PC-3 (cell line): ENCODE results near the gene KIR3DL2. TPM values are rescaled to one million over a fixed set of nuclear protein-coding genes. Genes with fewer than 3 reads are reported as not detected.
"Not testable (repeated sequence)": the region's sequence is repeated elsewhere in the genome, so short reads cannot be mapped to it uniquely, and the experiment has no call there.

Source experiments
- ATAC-seq: fragments of 200-7000 bp; cut with Tn5 transposase; 2 replicates; pipeline ENCODE4 v1.9.1; 2020; ENCODE audit warnings: mild to moderate bottlenecking, moderate library complexity
- BruUV-seq: library from RNA; stranded (reverse); fragments of 400-500 nt; replicated peaks from 2 replicates; lab custom pipeline; 2021; lab: Mats Ljungman, UMichigan
- CTCF ChIA-PET: fragments of 300-600 bp; sonication (Branson Sonifier 250); formaldehyde crosslinking; loops from one replicate; lab custom pipeline; 2022; ENCODE audit warnings: antibody characterized with exemption; lab: Charles Lee
- POLR2A ChIA-PET: fragments of 300-600 bp; sonication (Branson Sonifier 250); formaldehyde crosslinking; loops from one replicate; lab custom pipeline; 2022; ENCODE audit warnings: antibody characterized with exemption; ENCODE audit not compliant: unreplicated experiment; lab: Charles Lee
- DNase-seq: peaks from one replicate; pipeline ENCODE4 v3.0.0-alpha.2; 2015
- H2AFZ ChIP-seq: fragments of 300-600 bp; sonication (generic); 2 replicates; pipeline ENCODE4 v1.6.0; 2016; ENCODE audit warnings: antibody characterized with exemption, low read length
- H3F3A ChIP-seq: fragments of 300-600 bp; sonication (generic); one replicate; pipeline ENCODE4 v1.6.0; 2017; ENCODE audit warnings: antibody characterized with exemption, low read length, control low read depth, mild to moderate bottlenecking; ENCODE audit not compliant: unreplicated experiment
- H3K27ac ChIP-seq: fragments of 300-600 bp; sonication (generic); 2 replicates; pipeline ENCODE4 v1.5.1; 2016; ENCODE audit warnings: mild to moderate bottlenecking, low read length
- H3K27me3 ChIP-seq: fragments of 300-600 bp; sonication (generic); 2 replicates; pipeline ENCODE4 v1.6.1; 2016; ENCODE audit warnings: low read length, mixed read lengths
- H3K36me3 ChIP-seq: fragments of 300-600 bp; sonication (generic); 2 replicates; pipeline ENCODE4 v1.6.1; 2016; ENCODE audit warnings: low read depth, mixed run types, low read length, mixed read lengths
- H3K4me1 ChIP-seq: fragments of 300-600 bp; sonication (generic); 2 replicates; pipeline ENCODE4 v1.5.1; 2016; ENCODE audit warnings: low read length; ENCODE audit not compliant: insufficient read depth
- H3K4me2 ChIP-seq: fragments of 300-600 bp; sonication (generic); 2 replicates; pipeline ENCODE4 v1.6.0; 2016; ENCODE audit warnings: low read length
- H3K4me3 ChIP-seq: fragments of 300-600 bp; sonication (generic); 2 replicates; pipeline ENCODE4 v1.5.1; 2016; ENCODE audit warnings: mild to moderate bottlenecking, low read length, mixed read lengths
- H3K79me2 ChIP-seq: fragments of 300-600 bp; sonication (generic); 2 replicates; pipeline ENCODE4 v1.6.1; 2017; ENCODE audit warnings: low read length, mixed read lengths
- H3K9ac ChIP-seq: fragments of 300-600 bp; sonication (generic); 2 replicates; pipeline ENCODE4 v1.6.0; 2016; ENCODE audit warnings: mild to moderate bottlenecking, low read length
- H3K9me2 ChIP-seq: fragments of 300-600 bp; sonication (generic); replicated peaks from 2 replicates; pipeline ENCODE4 v1.6.1; 2016; ENCODE audit warnings: mixed run types, low read length, mixed read lengths
- H3K9me3 ChIP-seq: fragments of 300-600 bp; sonication (generic); 2 replicates; pipeline ENCODE4 v1.6.1; 2016; ENCODE audit warnings: low read length, mixed read lengths
- H4K20me1 ChIP-seq: fragments of 300-600 bp; sonication (generic); 2 replicates; pipeline ENCODE4 v1.6.1; 2016; ENCODE audit warnings: low read length, mixed read lengths
- EZH2 ChIP-seq: fragments of 300-600 bp; sonication (generic); IDR thresholded peaks from one replicate; pipeline ENCODE4 v1.6.1; 2017; ENCODE audit warnings: antibody characterized with exemption, mild to moderate bottlenecking, low read length; ENCODE audit not compliant: unreplicated experiment
- EZH2phosphoT487 ChIP-seq: fragments of 300-600 bp; sonication (generic); IDR thresholded peaks from 2 replicates; pipeline ENCODE4 v1.6.1; 2018; ENCODE audit warnings: mild to moderate bottlenecking, antibody characterized with exemption, low read length, borderline replicate concordance
- intact Hi-C: fragments of 100-400 bp; cut with micrococcal nuclease; formaldehyde crosslinking; loops from 2 replicates; pipeline ENCODE4 v1.9.0; 2023
- total RNA-seq: library from RNA; depleted of rRNA; stranded (reverse); fragments of >200 nt; gene quantifications from 2 replicates; pipeline ENCODE4 v1.2.3, GENCODE V29; 2014
- TF ChIP-seq, protein P1 (sequence below): fragments of 300-600 bp; sonication (generic); conservative IDR thresholded peaks from 2 replicates; pipeline ENCODE4 v1.5.1; 2017; ENCODE audit warnings: antibody characterized with exemption, low read depth, mild to moderate bottlenecking, low read length

KIR3DL2 gene
- total RNA-seq, 1 experiment from 2014 or later, result not detected

DNA sequence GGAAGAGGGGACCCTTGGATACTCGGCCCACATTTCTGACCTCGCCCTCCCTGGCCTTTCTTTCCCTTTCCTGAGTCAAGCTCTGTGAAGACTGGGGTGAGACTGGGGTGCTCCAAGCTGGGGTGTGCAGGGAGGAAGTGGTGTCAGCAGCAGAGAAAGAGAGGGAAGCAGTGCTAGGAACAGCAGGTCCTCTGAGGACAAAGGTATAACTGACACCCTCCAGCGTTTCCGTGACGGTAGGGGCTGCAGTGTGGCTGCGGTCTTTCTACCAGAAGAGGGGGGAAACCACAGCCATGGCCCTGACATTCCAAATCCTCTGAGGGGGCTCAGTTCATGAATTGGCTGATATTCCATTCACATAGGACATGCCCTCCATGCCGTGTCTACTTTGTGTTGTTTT lies 1.1 kb downstream of the KIR3DL2 start:
- POLR2A ChIA-PET, result no interaction called here

DNA sequence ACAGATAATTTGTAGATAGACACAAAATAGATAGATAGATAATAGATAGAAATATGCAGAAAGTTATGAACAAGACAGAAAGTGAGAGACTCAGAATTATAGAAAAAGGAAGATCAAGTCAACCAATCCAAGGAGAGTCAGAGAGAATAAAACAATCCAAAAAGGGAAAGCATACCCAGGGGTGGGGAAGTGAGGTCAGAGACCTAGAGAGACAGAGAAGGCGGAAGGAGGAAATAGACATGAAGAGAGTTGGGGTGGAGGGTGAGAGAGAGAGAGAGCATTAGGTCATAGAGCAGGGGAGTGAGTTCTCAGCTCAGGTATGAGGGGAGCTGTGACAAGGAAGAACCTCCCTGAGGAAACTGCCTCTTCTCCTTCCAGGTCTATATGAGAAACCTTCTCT lies 5.0 kb downstream of the KIR3DL2 start:
- H3K4me1 ChIP-seq, DNase-seq, H3F3A ChIP-seq, CTCF ChIA-PET, H3K9me2 ChIP-seq, H2AFZ ChIP-seq, H3K9me3 ChIP-seq, H3K9ac ChIP-seq, H3K27ac ChIP-seq, H3K4me2 ChIP-seq, BruUV-seq, ATAC-seq, H3K36me3 ChIP-seq, H4K20me1 ChIP-seq, H3K4me3 ChIP-seq, intact Hi-C loops, H3K79me2 ChIP-seq: not testable (repeated sequence)
- H3K27me3 ChIP-seq, result peaks cover 25% of the 10 kb centered on the region
- POLR2A ChIA-PET, result interaction anchor here (0.7 kb wide), 1 partner anchor 444 kb away, joined by 9 read pairs; no protein-coding TSS in a partner anchor

More for the DNA sequence above, 1.1 kb downstream of the KIR3DL2 start:
- Histone ChIP-seq H3K36me3 (no peaks in the 10 kb centered on the region), H2AFZ (no peak overlapping the region), H3K4me3 (no peak overlapping the region), H4K20me1 (no peaks in the 10 kb centered on the region), H3K79me2 (no peaks in the 10 kb centered on the region), H3K27ac (no peak overlapping the region), H3K4me2 (no peak overlapping the region), H3K9me3 (no peaks in the 10 kb centered on the region), H3K9me2 (no peaks in the 10 kb centered on the region), H3K9ac (no peak overlapping the region), H3K27me3 (peaks cover 40% of the 10 kb centered on the region), H3K4me1 (no peaks in the 10 kb centered on the region), H3F3A (no peaks in the 10 kb centered on the region)
- DNase-seq, result no peak
- TF ChIP-seq EZH2phosphoT487 (no peak), EZH2 (no peak)
- TF ChIP-seq, protein P1, sequence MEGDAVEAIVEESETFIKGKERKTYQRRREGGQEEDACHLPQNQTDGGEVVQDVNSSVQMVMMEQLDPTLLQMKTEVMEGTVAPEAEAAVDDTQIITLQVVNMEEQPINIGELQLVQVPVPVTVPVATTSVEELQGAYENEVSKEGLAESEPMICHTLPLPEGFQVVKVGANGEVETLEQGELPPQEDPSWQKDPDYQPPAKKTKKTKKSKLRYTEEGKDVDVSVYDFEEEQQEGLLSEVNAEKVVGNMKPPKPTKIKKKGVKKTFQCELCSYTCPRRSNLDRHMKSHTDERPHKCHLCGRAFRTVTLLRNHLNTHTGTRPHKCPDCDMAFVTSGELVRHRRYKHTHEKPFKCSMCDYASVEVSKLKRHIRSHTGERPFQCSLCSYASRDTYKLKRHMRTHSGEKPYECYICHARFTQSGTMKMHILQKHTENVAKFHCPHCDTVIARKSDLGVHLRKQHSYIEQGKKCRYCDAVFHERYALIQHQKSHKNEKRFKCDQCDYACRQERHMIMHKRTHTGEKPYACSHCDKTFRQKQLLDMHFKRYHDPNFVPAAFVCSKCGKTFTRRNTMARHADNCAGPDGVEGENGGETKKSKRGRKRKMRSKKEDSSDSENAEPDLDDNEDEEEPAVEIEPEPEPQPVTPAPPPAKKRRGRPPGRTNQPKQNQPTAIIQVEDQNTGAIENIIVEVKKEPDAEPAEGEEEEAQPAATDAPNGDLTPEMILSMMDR, result no peak
- no TSS peak for BruUV-seq
- intact Hi-C loops, result no loop called here
- no peak for ATAC-seq
- CTCF ChIA-PET, result no interaction called here

GRCh38 chr19:54858476-54858875 lies 8.2 kb downstream of the KIR3DL2 start:
- H3K79me2 ChIP-seq, H4K20me1 ChIP-seq, H3F3A ChIP-seq, intact Hi-C loops, H3K4me3 ChIP-seq, H3K27ac ChIP-seq, H3K9me3 ChIP-seq, ATAC-seq, H3K36me3 ChIP-seq, H3K9me2 ChIP-seq, CTCF ChIA-PET, BruUV-seq, H3K4me2 ChIP-seq, DNase-seq, POLR2A ChIA-PET, H3K4me1 ChIP-seq, H3K9ac ChIP-seq, H2AFZ ChIP-seq: not testable (repeated sequence)
- peaks cover 25% of the 10 kb centered on the region for H3K27me3 ChIP-seq

DNA sequence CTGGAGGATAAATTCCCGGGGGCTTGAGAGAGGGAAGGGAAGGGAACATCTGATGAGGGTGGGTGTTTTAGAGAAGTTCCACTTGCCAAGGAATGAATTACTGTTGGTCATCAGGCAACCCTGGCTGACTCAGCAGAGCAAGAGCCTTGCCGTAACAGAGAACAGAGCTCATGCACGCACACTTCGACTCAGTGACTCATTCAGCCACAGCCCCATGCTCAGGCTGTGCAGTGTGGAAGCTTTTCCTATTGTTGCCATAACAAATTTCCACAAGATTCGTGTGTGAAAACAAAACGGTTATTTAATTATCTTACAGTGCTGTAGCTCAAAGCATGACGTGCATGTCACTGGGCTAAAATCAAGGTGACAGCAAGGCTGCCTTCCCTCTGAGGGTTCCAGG lies 9.2 kb downstream of the KIR3DL2 start:
- DNase-seq, result peak; percentile 31
- H3K9ac ChIP-seq, H3K27ac ChIP-seq, H2AFZ ChIP-seq, H3K4me3 ChIP-seq, H3K4me2 ChIP-seq, POLR2A ChIA-PET, BruUV-seq, H3K9me3 ChIP-seq, H3K36me3 ChIP-seq, H3K9me2 ChIP-seq, H3K79me2 ChIP-seq, H4K20me1 ChIP-seq, H3K4me1 ChIP-seq, ATAC-seq, H3F3A ChIP-seq, intact Hi-C loops, CTCF ChIA-PET: not testable (repeated sequence)
- peaks cover 23% of the 10 kb centered on the region for H3K27me3 ChIP-seq

GRCh38 chr19:54863459-54863858 lies 13.2 kb downstream of the KIR3DL2 start:
- BruUV-seq, intact Hi-C loops, H3K4me3 ChIP-seq: not testable (repeated sequence)

More at GRCh38 chr19:54863459-54863858, 13.2 kb downstream of the KIR3DL2 start:
- POLR2A ChIA-PET, H3K9me3 ChIP-seq, H3K4me1 ChIP-seq, DNase-seq, H3K79me2 ChIP-seq, H3K36me3 ChIP-seq, H3K4me2 ChIP-seq, H3K9ac ChIP-seq, ATAC-seq, H3K27ac ChIP-seq, H4K20me1 ChIP-seq, H3K9me2 ChIP-seq, CTCF ChIA-PET, H3F3A ChIP-seq, H2AFZ ChIP-seq: not testable (repeated sequence)
- peaks cover 39% of the 10 kb centered on the region for H3K27me3 ChIP-seq
